ENCODE data around the gene ARPC5.
A peak's percentile ranks its signal among the peaks of the same experiment; 100 is the strongest.

Gene ARPC5

DNA sequence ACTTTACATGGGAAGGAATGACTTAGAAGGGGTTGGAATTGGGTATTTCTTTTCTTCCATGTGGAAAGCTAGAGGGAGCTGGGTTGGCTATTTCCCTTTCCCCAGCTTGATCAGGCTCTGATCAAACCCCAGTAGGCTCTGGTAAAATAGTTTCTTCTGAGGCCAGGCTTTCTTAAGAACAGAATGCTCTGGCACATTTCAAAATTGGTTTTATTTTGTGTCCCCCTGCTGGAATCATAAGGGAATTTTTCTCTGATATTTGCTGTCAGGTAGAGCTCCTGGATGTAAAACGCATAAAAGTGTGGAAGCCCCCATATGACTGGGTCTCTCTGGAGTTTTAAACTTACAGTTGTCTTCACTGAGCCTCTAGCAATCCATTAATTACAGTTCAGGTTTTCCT, 34.6 kb upstream of the ARPC5 start:
- Histone ChIP-seq H3K36me3 (no peaks in the 10 kb centered on the region), H3K27ac (no peak overlapping the region), H3K27me3 (no peaks in the 10 kb centered on the region), H3K9me3 (peaks cover 0 to 2% (median 0%) of the 10 kb centered on the region in 3 donors), H3K4me1 (no peaks in the 10 kb centered on the region), H3K4me3 (no peak overlapping the region)
- intact Hi-C loops (cut with DNase I; ENCODE audit: low total_unique reads), result no loop called here
- no peak for DNase-seq
- TF ChIP-seq, protein P1, sequence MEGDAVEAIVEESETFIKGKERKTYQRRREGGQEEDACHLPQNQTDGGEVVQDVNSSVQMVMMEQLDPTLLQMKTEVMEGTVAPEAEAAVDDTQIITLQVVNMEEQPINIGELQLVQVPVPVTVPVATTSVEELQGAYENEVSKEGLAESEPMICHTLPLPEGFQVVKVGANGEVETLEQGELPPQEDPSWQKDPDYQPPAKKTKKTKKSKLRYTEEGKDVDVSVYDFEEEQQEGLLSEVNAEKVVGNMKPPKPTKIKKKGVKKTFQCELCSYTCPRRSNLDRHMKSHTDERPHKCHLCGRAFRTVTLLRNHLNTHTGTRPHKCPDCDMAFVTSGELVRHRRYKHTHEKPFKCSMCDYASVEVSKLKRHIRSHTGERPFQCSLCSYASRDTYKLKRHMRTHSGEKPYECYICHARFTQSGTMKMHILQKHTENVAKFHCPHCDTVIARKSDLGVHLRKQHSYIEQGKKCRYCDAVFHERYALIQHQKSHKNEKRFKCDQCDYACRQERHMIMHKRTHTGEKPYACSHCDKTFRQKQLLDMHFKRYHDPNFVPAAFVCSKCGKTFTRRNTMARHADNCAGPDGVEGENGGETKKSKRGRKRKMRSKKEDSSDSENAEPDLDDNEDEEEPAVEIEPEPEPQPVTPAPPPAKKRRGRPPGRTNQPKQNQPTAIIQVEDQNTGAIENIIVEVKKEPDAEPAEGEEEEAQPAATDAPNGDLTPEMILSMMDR (IDR thresholded peaks at IDR 0.05), result no peak

DNA sequence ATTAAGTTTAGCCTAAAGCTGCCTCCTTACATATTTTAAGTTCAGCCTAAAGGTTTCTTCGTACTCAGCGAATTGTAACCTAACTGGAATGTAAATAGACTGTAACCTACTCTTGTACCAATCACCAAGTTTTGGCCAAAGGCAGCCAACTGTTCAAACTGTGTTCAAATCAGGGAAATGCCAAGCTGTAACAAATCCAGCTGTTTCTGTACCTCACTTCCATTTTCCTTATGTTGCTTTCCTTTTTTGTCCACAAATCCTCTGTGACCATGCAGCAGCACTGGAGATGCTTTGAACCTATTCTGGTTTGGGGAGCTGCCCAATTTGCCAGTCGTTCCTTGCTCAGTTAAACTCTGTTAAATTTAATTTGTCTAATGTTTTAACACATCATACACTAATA, 20.8 kb upstream of the ARPC5 start:
- H3K27me3 ChIP-seq, result no peaks in the 10 kb centered on the region
- TF ChIP-seq, protein P1 (IDR thresholded peaks at IDR 0.05), result no peak
- intact Hi-C loops (cut with DNase I; ENCODE audit: low total_unique reads), result no loop called here

DNA sequence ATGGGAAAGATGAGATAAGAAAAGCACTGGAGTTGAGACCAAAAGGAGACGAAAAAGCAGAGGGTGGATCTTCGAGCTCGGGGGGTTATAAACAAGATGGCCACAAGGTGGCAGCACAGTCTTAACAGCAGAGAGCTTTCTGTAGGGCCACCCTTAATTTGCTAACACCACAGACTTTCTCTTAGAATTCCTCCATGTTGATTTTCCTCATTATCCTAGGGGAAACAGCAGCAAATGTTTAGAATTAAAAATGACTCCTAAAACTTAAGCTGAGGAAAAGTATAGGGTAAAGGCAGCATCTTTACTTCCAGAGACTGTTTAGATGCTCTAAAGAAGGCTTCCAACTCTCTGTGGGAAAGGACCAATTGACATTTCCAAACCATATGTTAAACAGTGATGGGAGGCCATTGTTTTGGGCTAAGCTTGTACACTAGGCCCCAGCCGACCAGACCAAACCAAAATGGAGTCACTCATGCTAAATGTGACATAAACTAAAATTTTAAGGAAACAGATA, 20.0 kb upstream of the ARPC5 start:
- Histone ChIP-seq H3K36me3 (no peaks in the 10 kb centered on the region), H3K4me1 (peaks cover 0 to 3% (median 0%) of the 10 kb centered on the region in 4 donors), H3K27ac (no peak overlapping the region), H3K27me3 (no peaks in the 10 kb centered on the region), H3K9me3 (no peaks in the 10 kb centered on the region), H3K4me3 (no peak overlapping the region)
- TF ChIP-seq, protein P1 (IDR thresholded peaks at IDR 0.05), result peak; percentile 79 to 90
- intact Hi-C loops (cut with DNase I; ENCODE audit: low total_unique reads), result no loop called here
- DNase-seq, result peak; percentile 89

More for the DNA sequence above, 20.8 kb upstream of the ARPC5 start:
- no peak for DNase-seq
- Histone ChIP-seq H3K36me3 (no peaks in the 10 kb centered on the region), H3K4me1 (peaks cover 0 to 3% (median 0%) of the 10 kb centered on the region in 4 donors), H3K4me3 (no peak overlapping the region), H3K9me3 (no peaks in the 10 kb centered on the region), H3K27ac (no peak overlapping the region)

DNA sequence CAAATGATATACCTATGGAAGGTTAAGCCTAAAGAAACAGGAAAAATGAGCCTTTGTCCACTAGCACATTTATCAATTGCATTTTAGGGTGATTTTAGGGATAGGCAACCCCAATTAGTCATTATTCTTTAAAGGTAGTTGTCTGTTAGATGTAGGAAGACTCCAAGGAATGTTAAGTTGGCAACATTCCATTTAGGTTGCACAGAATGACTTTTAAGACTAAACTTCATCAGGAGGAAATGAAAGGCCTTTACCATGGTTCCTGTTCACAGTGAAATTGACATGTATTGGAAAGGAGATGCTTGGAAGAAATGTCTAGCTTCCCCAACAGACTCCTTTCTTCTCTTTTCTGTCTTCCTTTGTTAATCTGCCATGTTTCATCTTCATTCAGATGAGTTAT, 19.1 kb upstream of the ARPC5 start:
- no peak for DNase-seq
- H3K9me3 ChIP-seq, result no peaks in the 10 kb centered on the region
- H3K27me3 ChIP-seq, result no peaks in the 10 kb centered on the region
- TF ChIP-seq, protein P1 (IDR thresholded peaks at IDR 0.05), result no peak
- no peak overlapping the region for H3K27ac ChIP-seq
- intact Hi-C loops (cut with DNase I; ENCODE audit: low total_unique reads), result loop anchor here (5.0 kb wide), 1 partner anchor 263 kb away; no protein-coding TSS in a partner anchor
- no peak overlapping the region for H3K4me3 ChIP-seq
- H3K4me1 ChIP-seq, result peaks cover 0 to 3% (median 0%) of the 10 kb centered on the region in 4 donors
- H3K36me3 ChIP-seq, result no peaks in the 10 kb centered on the region

DNA sequence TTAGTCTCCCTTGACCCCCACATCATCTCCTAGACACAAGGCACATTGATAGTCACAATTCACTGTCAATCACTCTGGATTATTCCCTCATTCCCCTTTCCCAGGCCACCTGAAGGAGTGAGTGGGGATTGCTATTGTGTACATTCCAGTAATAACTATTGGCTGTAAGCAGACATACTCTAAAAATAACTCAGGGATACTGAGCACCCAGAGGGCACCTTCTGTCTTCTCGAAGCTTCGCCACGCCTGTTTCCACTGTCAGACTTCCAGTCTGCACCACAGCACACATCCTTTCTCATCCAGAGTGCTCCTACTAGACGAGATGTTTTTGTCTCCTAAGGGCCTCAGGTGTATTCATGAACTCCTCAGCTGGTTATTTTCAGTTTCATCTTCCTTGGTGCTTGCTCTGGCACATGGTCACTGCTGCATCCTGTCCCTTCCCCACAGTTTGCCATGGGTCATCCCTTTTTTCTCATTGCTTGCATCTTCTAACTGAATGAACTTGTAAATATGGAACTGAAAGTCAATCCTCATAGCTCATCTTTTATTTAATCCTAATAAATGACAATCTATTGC, 18.4 kb upstream of the ARPC5 start:
- TF ChIP-seq, protein P1 (IDR thresholded peaks at IDR 0.05), result no peak
- peaks cover 0 to 3% (median 0%) of the 10 kb centered on the region in 4 donors for H3K4me1 ChIP-seq
- no peaks in the 10 kb centered on the region for H3K9me3 ChIP-seq
- intact Hi-C loops (cut with DNase I; ENCODE audit: low total_unique reads), result loop anchor here (5.0 kb wide), 1 partner anchor 263 kb away; no protein-coding TSS in a partner anchor
- no peaks in the 10 kb centered on the region for H3K27me3 ChIP-seq
- H3K36me3 ChIP-seq, result no peaks in the 10 kb centered on the region
- no peak for DNase-seq
- no peak overlapping the region for H3K27ac ChIP-seq
- no peak overlapping the region for H3K4me3 ChIP-seq

Data from tibial artery (tissue), 4 donors.